ENCODE measurements around the gene SUGP2.

Gene SUGP2

GRCh38 chr19:19059018-19059836 is 25.9 kb upstream of the SUGP2 start:
- no peak for DNase-seq

- no peak for DNase-seq
Measured at GRCh38 chr19:19057720-19058119, 24.4 kb upstream of the SUGP2 start.

DNA sequence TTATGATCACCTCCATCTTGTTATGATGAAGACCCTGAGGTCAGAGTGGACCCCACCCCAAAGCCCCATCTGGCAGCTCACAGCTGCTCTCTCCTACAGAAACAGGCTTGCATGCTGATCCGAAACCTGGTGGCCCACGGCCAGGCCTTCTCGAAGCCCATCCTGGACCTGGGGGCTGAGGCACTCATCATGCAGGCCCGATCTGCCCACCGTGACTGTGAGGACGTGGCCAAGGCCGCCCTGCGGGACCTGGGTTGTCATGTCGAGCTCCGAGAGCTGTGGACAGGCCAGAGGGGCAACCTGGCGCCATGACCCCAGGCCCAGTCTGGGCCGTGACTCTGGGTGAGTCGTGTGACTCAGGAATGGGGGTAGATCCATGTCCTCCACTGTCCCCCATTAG is 24.0 kb upstream of the SUGP2 start:
- no peak for DNase-seq

DNA sequence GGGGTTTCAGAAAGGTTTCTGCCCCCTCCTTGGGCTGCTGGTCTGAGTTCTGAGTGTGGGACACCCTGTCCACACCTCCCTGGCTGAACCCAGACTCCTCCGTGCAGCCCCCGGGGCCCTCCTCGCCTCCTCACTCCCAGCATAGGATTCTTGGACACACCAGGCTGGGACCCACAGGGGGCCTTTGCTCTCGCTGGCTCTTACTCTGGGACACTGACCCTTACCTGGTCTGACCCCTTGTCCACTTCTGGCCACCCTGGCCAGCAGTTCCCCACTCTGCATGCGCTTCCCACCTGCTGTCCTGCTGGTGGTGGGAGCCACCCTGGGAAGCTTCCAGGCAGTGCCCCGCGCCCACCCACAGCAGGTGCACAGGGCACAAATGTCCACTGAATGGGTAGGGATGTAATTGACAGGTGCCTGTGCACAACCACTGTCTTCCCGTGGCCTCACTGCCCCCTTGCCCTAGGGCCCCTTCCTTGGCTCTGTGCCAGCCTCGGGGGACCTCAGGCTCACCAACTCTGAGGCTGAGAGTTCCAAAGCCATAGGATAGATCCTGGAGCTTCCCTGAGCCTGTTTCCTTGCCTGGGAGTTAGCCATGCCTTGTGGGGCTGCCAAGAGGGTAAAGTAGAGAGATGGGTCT is 23.4 kb upstream of the SUGP2 start:
- DNase-seq: no peak

DNA sequence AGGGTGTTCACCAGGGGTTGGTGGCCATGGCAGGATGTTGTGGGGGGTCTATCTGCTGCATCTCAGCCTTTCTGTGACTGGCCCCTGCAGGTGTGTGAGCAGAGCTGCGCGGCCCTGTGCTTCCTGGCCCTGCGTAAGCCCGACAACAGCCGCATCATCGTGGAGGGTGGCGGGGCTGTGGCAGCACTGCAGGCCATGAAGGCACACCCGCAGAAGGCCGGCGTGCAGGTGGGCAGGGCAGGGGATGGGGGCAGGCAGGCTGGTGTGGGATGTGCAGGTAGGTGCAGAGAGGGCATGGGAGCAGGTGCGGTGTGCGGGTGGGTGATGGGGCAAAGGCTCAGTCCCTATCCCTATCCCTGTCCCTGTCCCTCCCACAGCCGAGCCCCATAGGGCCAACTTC is 22.4 kb upstream of the SUGP2 start:
- no peak for DNase-seq

DNA sequence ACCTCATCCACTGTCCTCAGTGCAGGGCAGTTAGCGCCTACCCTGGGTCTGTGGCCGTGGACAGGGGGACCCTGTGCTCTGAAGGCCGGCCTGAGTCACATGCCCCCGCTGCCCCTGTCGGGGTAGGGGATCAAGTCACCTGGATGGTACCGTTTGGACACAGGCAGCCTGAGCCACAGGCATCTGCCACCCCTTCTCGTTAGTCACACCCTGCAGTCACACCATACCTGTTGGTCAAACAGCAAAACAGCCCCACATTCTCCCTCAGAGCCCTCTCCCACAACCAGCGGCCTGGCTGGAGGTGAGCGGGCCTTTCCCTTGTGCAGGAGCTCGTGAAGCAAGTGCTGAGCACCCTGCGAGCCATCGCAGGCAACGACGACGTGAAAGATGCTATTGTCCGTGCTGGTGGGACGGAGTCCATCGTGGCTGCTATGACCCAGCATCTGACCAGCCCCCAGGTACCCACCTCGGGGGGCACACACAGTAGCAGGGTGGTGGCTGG is 21.7 kb upstream of the SUGP2 start:
- no peak for DNase-seq

DNA sequence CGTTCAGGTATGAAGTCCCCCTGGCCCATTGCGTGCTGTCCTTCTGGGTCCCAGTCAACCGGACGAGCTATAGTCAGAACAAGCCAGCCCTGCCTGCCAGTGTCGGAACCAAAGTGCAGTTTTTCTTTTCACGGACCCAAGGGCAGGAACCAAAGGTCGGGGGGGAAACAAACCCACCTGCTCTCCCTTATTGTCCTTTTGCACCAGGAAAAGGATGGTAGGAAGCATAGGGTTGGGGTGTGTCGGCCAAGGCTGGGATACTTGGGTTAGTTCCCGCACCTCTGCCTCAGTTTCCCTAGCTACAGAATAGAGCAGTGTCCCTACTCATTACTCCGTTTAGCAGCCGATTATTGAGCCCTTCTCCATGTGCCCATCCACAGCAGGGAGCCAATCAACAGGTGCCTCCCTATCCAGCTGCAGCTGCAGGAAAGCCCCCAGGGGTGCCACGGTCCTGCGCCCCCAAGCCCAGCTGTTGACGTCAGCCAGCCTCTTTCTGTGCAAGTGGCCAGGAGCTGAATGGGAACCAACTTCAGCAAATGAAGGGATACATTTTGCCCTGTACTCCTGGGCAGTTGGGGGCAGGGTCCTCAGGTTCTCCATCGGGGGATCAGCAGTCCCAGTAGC is 21.1 kb upstream of the SUGP2 start:
- no peak for DNase-seq

GRCh38 chr19:19053508-19054314 is 20.4 kb upstream of the SUGP2 start:
- DNase-seq: peak; percentile 77

- no peak for DNase-seq
Measured at GRCh38 chr19:19052921-19053320, 19.6 kb upstream of the SUGP2 start.

DNA sequence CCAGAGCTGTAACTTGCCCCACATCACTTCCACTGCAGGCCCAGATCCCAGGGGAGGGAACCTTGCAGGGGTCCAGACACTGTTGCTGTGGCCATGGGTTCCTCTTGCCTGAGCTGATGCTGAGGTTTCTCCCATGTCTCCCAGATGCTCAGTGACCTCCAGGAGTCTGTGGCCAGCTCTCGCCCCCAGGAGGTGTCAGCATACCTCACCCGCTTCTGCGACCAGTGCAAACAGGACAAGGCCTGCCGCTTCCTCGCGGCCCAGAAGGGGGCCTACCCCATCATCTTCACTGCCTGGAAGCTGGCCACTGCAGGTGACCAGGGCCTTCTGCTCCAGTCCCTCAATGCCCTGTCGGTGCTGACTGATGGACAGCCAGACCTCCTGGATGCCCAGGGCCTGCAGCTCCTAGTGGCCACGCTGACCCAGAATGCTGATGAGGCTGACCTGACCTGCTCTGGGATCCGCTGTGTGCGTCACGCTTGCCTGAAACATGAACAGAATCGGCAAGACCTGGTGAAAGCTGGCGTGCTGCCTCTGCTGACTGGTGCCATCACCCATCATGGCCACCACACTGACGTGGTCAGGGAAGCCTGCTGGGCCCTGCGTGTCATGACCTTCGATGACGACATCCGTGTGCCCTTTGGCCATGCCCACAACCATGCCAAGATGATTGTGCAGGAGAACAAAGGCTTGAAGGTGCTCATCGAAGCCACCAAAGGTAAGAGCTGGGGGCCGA is 18.3 kb upstream of the SUGP2 start:
- DNase-seq: no peak

DNA sequence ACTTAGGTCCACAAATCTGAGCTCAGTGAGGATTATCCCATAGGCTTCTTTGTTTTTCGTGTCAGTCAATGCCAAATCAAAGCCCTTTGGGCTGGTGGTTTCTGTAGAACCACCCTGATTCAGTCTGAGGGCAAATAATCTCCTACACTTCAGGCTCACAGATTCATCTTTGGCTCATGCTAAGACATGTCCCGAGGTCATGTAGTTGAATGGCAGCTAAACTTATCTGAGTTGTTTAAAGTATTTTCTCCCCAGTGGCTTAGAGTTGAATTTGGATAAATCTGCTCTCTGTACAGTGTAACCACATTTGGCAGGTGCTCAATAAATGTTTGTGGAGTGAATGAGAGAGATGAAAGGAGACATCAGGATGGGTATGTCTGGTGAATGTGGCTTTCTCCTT is 17.4 kb upstream of the SUGP2 start:
- DNase-seq: no peak

DNA sequence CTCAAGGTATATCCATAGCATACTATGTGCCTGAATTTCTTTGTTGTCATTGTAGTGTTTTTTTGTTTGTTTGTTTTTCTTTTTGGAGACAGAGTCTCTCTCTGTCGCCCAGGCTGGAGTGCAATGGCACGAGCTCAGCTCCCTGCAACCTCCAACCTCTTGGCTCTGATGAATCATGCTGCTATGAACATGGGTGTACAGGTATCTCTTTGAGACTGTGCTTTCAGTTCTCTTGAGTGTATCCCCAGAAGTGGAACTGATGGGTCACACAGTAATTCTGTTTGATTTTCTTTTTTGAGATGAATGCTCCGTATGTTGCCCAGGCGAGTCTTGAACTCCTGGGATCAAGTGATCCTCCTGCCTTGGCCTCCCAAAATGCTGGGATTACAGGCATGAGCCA is 16.8 kb upstream of the SUGP2 start:
- DNase-seq: no peak

DNA sequence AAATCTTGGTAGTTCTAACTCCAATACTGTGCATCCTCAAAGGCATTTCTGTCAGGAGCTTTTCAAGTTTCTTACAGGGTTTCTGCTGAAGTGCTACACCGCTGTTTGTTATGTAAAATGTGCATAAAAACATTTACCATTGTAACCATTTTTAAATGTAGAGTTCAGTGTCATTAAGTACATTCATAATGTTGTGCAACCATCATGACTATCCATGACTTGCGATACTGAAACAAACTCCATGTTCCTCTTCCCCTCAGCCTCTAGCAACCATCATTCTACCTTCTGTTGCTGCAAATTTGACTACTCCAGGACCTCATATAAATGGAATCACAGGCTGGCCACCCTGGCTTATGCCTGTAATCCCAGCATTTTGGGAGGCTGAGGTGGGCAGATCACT is 16.1 kb upstream of the SUGP2 start:
- no peak for DNase-seq

DNA sequence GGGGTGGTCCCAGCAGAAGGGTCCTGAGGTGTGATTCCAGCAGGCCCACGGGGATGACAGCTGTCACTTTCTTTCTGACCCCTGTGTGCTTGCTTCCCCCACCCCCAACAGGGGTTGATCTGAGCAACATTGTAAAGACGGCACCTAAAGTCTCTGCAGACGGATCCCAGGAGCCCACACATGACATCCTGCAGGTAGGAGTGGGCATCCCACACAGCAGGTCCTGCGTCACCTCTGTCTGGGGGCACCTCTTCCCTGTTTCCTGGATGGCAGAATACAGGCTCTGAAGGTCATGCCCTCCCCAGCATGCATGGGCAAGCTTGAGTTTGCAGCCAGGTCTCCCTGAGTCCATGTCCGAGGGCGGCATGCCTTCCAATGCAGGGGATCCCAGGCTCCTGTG is 10.6 kb upstream of the SUGP2 start:
- no peak for DNase-seq

GRCh38 chr19:19043481-19043880 is 10.2 kb upstream of the SUGP2 start:
- no peak for DNase-seq

DNA sequence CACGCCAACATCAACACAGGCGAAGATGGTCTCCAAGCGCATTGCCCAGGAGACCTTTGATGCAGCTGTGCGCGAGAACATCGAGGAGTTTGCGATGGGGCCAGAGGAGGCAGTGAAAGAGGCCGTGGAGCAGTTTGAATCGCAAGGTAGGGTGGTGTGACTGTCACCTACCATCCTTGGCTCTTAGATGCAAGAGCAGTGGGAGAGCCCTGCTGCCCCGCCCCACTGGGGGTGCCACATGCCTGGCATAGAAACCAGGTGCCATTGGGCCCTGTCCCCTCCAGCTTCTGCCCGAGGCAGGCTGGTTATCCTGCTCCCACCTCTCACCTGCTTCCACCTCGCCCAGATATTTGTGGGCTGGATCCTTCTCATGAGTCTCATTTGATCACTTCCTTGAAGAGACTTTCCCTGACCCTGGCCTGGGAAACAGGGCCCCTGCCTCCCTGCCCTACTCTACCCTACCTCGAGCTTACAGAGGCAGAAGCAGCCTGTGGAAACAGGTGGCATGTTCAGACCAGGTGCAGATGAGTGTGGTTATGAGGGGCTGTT is 9.5 kb upstream of the SUGP2 start:
- DNase-seq: no peak

- DNase-seq: no peak
Measured at GRCh38 chr19:19040417-19040816, 7.1 kb upstream of the SUGP2 start.

- no peak for DNase-seq
Measured at GRCh38 chr19:19039901-19040300, 6.6 kb upstream of the SUGP2 start.

GRCh38 chr19:19034204-19034624 is 897 bp upstream of the SUGP2 start:
- peak; percentile 92 for DNase-seq

DNA sequence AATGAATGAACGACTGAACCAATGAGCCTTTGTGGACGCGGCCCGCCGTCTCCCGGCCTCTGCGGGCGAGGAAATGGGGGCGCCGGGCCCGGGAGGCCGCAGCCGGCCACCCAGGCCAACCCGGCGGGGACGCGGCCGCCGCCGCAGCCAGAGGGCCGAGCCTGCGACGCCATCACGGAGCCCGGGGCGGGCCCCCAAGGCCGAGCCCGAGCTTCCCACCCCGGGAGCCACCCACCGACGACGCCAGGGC is 216 bp downstream of the SUGP2 start:
- DNase-seq: no peak

DNA sequence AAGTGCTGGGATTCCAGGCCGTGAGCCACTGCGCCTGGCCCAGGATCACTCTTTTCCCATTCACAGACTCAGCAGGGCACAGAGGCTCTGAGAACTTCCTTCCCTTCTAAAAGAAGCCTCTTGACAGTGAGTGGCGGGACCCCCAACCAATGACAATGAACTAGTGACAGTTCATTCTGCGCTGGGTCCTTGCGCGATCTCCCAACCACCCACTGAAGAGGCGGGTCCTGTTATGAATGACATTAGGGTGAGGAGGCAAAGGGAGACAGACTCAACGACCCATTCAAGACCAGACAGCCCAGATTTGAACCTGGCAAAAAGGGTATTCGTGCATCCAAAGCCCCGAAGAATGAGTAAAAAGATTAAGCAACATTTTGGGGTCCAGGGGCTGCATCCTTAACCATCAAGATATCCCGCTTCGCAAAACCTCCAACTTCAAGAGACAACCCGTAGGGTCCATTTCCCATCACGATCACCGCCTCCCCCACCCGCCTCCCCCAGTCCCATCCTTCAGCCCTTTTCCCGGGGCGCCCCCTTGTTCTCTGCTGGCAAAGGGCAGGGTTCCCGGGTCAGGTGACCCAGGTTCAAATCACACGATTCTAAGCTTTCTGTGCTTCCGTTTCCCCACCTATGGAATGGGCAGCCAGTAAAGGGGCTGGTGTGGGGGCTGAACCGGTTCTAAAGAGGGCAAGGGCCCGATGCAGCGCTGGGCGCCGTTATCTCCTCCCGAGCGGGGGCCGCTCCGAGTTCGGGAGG is 719 bp downstream of the SUGP2 start:
- DNase-seq: peak; percentile 85

GRCh38 chr19:19031891-19032290 is 1.4 kb downstream of the SUGP2 start:
- no peak for DNase-seq
